GM19438 (cell line): Measurements from ENCODE around the gene P2RY6.
"Not testable (repeated sequence)": the region's sequence is repeated elsewhere in the genome, so short reads cannot be mapped to it uniquely, and the experiment has no call there.

ENCODE experiments used
- ATAC-seq: cut with Tn5 transposase; IDR thresholded peaks from one replicate; pipeline ENCODE4 v1.9.1; 2021; ENCODE audit warnings: low read depth; ENCODE audit not compliant: unreplicated experiment

P2RY6 gene, protein sequence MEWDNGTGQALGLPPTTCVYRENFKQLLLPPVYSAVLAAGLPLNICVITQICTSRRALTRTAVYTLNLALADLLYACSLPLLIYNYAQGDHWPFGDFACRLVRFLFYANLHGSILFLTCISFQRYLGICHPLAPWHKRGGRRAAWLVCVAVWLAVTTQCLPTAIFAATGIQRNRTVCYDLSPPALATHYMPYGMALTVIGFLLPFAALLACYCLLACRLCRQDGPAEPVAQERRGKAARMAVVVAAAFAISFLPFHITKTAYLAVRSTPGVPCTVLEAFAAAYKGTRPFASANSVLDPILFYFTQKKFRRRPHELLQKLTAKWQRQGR

DNA sequence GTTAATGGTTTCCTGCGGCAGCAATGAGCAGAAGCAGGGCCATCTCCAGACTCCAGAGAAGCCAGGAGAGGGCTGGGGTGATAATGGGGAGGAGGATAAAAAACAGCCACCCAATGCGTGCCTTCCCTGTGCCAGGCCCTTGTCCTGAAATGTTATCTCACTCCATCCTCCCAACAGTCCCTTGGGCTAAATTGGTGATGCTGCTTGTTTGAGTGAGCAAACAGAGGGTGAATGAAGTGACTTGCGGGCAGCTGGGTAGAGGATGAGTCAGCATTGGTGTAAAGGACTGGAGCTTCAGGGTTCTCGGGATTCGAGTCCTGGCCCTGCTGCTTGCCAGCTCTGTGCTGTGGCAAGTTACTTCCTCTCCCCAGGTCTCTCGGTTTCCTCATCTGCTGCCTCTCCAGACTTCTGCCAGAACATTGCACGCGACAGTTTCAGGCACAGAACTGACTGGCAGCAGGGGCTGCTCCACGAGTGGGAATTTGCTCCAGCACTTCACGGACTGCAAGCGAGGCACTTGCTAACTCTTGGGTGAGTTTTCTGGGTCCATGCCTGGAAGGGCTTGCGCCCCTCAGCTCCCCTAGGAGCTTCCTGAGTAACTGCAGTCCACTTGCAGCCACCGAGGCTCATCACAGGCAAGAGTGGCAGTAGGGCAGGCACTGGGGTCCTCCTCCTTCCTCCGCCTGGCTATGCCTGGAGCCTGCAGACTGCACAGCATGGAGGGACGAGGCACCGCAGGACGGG is at the start of gene P2RY6:
Gene P2RY6 (plus strand): TSS at position 403 of the 744 bp plus-strand sequence. CDS start 24,181 bp downstream, outside the sequence.
- ATAC-seq = no peak

DNA sequence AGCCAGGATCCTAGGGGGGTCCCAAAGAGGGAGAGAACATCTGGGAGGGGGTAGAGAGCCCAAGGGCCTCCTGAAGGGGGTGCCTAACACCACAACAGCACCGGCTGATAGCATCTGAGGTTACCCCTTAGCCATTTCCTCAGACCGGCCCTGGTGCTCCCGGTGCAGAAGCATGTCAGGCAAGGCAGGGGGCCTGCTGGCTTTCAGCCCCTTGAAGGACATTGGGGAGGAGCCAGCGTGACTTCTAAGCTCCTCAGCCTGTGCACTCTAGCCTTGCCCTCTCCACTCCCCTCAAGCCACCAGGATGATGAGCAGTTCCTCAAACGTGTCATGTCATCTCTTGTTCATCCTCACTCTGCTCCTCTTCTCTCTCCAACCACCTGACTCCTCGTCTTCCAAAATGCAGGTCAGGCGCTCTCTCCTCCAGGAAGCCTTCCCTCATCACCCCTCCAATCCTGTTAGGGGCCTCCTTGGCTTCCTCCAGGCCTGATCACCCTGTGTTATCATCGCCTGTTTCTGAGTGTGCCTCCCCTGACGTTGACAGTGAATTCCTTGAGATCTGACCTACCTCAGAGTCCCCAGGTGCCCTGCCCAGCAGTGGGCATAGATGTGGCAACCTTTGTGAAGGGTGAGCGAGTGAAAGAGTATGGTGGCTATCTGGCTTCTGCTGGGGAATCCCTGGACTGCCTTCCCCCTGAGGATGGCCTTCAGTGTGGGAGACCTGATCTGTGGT is 48.0 kb upstream of the P2RY6 start:
- no peak for ATAC-seq

DNA sequence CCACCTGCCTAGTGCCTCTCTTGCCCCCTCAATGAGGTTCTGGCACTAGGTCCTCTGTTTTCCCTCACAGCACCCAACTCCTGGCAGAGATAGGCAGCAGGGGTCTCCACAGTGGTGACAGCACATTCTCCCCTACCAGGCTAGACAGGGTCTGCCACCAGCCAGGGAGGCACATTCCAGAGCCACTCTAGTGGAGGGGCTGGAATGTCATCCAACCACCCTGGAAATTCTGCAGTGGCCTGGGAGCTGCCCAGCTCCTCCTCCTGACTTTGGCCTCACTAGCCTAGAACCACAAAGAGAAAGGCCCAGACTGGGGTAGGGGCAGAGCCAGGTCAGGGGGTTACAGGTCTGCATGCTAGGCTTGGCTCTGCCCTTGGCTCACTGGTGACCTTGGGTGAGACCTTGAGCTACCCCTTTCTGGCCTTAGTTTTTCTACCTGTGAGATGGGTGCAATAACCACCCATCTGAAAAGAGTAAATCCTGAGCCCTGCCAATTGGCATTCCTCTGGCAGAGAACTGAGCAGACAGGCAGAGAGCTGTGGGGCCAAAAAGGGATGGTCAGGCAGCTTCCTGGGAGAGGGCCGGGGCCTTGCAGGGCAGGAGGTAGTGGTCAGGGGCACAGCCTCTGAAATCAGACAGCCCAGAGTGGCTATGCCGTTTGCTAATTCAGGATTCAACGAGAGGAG is 47.0 kb upstream of the P2RY6 start:
- ATAC-seq = no peak

DNA sequence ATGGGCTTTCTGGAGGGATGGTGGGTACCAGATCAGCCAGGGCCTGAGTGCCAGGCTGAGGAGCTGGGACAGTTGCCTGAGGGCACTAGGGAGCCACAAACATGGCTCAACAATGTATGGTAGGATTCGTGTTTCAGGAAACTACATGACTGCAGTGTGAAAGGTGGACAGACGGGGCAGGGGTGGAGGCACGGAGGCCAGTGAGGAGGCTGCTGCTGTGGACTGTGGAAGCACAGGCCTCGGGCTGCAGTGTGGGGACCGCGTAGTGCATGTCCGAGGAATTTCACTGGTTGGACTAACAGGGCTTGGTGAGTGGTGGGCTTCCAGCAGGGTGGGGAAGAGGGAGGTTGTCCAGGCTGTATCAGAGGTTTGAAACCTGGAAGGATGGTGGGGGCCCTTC is 46.3 kb upstream of the P2RY6 start:
- no peak for ATAC-seq

DNA sequence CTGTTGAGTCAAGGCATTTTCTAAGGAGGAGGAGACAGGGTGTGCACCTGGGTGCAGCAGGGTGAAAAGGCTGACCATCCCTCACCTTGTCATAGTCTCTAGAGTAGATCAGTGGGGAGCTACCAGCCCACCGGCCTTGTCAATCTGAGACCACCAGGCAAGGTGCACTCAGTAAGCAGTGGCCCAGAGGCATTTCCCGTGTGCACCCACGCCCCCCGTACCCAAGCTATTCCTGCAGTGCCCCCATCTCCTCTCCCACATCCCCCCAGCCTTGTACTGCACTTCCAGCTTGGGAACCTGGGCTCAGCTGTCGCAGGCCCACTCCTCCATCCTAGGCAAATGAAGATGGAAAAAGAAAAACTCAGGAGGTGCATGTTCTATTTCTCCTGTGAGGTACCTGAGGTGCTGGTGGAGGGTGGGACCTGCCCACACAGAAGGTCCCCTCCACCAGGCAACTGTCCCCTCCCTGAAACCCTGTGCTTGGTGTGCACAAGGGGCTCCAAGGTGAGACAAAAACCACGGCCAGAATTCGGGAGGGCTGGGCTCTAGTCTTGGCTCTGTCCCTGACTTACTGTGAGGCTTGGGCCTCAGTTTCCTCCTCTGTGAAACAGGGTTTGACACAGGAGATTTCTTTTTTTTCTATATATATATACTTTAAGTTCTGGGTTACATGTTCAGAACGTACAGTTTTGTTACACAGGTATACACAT is 45.7 kb upstream of the P2RY6 start:
- ATAC-seq = no peak

DNA sequence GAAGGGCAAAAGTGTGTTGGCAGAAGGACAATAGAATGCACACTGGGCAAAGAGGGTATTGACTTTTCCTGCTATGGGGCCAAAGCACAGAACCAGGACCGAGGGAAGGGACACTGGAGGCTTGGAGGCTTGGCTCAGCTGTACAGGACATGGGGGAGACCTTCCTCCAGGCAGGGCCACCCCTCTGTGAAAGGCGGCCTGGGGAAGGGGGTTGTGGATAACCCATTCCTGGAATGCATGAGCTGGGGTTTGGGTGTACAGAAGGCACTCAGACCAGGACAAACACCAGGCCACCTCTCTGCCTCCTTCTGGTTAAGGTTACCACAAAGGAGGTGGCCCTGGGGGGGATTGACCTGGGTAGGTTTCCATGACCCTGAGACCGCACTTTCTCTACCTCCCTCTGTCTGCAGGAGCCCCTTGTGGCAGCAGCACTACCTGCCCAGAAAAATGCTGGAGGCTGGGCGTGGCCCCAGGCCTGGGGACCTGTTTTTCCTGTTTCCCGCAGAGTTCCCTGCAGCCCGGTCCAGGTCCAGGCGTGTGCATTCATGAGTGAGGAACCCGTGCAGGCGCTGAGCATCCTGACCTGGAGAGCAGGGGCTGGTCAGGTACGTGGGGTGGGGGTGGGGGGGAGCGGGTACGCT is 44.4 kb upstream of the P2RY6 start:
- no peak for ATAC-seq

DNA sequence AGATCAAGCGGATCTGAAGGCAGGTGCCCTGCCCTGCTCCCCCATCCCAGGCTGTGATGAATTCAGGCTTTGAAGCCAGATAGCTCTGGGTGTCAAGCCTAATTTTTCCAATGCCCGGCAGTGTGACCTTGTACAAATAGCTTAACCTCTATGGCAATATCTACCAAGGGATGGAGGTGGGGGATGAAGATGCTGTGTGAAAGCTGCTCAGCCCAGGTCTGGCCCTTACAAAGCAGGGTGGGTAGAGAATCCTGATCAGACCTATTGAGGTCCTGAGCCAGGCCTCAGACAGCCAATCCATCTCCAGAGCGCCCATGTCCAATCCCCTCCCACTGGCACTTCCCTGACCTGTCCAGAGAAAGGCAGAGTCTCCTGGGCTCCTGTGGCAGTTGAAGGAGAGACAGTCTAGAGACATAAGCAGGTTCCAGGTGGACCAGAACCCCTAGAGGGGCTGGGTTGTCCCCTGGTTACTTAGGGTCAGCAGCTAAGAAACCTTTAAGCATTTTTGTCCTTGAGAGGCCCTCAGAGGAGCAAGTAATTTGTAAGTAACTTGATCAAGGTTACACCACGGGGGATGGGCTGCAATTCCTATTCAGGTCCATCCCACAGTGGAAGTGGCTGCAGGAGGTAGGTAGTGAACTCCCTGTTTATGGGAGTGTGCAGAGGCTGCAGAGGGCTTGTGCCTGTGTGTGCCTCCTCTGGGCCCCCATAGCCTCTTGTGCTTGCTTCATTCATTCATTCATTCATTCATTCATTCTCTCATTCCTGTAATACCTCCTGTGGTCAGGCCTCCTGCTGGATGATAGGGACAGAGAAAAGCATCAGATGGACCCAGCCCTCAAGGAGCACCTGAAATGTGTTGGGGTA is 43.6 kb upstream of the P2RY6 start:
- no peak for ATAC-seq

DNA sequence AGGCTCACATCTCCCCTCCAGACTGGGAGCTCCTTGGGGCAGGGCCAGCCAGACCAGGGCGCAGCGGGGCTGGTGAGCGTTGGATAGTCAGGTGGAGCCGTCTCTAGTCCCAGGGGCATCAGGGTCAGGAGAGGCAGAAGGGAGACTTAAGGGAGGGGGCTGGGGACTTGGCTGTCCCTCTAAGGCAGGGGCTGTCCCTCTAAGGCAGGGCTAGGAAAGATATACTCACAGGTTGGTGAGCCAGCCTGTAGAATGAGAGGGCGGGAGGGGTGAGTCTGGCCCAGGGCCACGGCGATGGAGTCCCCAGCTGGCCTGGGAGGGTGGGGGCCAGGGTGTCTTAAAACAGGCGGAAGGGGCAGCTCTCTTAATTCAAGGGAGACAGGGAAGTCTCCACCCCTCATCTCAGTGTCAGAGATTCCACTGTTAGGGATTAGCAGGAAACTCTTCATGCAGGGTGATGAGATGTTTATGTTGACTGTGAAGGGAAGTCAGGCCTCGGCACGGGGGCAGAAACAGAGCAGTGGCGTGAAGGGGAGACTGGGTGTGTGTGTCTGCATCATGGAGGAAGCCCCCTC is 42.7 kb upstream of the P2RY6 start:
- no peak for ATAC-seq

DNA sequence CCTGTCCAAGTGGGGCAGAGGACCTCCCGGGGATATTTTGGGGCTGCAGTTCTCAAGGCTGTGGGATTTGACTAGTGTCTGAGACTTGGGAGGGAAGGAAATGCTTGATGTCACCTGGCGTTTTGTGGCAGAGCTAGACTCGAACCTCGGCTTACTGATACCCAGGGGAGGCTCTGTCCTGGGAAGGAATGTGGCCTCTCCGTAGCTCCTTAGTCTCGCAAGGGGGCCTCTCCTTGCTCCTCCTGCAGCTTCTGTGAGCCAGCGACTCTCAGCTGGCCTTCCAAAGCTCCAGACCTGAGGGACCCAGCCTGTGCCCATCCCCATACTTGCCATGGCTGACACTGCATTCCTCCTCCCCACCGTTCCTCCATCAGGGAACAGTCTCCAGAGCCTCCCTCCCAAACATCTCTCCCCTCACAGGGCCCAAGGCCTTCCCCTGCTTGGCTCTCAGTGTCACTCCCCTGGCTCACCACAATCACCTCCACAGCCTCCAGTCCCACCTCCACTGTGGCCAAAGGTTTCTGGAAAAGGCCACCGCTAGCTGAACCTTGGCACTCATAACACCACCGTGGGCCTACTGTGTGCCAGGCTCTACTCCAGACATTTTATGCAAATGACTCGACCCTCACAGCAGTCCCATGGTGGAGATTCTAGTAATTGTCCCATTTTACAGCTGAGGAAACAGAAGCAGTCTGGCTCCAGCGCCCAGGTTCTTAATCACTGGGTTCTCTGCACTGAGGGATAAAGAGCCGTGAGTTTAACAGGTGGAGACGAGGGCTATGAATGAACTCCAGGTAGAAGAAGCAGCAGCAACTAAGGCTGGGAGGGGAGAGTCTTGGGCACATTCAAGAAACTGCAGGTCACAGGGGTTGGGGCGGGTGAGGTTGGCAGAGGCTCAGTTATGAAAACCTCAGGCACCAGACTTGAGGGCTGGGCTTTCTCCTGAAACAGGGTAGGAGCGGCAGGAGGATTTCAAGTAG is 42.0 kb upstream of the P2RY6 start:
- no peak for ATAC-seq

DNA sequence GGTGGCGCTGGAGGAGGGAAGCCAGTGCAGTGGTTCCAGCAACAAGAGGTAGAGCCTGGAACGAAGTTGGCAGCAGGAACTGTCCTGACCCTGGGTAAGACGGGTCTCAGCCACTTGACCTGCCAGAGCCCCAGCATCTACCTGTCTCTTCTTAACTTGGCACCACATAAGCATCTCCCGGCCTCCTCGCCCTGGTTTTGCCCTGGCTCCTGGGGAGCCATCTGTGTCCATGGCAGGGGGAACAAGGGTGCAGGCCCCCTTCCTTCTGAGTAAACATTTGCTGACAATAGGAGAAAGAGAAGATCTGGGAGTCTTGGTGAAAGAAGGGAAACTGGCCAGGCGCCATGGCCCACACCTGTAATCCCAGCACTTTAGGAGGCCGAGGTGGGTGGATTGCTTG is 41.2 kb upstream of the P2RY6 start:
- no peak for ATAC-seq

DNA sequence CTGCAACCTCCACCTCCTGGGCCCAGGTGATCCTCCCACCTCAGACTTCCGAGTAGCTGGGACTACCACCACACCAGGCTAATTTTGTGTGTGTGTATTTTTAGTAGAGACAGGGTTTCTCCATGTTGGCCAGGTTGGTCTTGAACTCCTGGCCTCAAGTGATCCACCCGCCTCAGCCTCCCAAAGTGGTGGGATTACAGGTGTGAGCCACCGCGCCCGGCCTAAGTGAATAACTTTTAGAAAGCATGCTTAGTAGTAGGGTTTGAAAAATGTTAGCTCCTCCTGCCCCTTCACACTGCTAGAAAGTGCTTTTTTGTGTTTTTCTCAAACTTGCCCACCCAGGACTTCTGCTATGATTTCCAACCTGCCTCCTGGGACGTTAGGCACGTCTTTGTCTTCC is 39.7 kb upstream of the P2RY6 start:
- ATAC-seq = not testable (repeated sequence)

DNA sequence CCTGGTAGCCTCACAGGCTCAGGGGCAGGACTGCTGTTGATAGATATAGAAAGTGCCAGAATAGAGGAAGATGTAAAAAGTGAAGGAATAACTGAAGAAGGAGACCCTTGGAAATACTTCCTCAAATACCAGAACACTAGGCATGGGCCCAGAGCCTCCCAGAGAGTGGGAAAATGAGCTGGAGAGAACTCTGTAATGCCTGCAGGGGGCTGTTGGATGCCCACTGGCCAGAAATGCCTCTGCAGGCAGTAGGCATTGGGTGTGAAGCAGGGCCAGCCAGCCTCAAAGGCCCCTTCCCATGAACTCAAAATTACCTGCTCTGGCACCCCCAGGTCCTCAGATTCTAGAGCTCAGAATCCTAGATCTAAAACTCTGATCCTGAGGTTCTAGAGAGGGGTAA is 38.9 kb upstream of the P2RY6 start:
- no peak for ATAC-seq

DNA sequence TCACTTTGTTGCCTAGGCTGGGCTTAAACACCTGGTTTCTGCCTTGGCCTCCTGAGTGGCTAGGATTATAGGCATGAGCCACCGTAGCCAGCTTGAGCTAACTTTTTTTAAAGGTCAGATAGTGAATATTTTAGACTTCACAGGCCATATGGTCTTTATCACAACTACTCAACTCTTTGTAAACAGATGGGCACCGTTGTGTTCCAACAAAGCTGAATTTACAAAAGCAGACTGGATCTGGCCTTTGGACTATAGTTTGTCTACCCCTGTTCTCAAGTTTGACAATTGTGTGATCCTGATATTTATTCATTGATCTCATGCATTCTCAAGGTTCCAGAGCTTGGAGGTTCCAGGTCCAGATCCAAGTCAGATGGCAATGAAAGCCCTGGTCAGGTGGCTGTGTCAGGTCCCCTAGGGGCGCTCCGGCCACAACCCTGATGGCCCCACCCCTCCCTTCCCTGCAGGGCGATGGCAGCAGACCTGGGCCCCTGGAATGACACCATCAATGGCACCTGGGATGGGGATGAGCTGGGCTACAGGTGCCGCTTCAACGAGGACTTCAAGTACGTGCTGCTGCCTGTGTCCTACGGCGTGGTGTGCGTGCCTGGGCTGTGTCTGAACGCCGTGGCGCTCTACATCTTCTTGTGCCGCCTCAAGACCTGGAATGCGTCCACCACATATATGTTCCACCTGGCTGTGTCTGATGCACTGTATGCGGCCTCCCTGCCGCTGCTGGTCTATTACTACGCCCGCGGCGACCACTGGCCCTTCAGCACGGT is 38.3 kb upstream of the P2RY6 start:
- ATAC-seq = no peak

DNA sequence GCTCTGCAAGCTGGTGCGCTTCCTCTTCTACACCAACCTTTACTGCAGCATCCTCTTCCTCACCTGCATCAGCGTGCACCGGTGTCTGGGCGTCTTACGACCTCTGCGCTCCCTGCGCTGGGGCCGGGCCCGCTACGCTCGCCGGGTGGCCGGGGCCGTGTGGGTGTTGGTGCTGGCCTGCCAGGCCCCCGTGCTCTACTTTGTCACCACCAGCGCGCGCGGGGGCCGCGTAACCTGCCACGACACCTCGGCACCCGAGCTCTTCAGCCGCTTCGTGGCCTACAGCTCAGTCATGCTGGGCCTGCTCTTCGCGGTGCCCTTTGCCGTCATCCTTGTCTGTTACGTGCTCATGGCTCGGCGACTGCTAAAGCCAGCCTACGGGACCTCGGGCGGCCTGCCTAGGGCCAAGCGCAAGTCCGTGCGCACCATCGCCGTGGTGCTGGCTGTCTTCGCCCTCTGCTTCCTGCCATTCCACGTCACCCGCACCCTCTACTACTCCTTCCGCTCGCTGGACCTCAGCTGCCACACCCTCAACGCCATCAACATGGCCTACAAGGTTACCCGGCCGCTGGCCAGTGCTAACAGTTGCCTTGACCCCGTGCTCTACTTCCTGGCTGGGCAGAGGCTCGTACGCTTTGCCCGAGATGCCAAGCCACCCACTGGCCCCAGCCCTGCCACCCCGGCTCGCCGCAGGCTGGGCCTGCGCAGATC is 37.5 kb upstream of the P2RY6 start:
- no peak for ATAC-seq

DNA sequence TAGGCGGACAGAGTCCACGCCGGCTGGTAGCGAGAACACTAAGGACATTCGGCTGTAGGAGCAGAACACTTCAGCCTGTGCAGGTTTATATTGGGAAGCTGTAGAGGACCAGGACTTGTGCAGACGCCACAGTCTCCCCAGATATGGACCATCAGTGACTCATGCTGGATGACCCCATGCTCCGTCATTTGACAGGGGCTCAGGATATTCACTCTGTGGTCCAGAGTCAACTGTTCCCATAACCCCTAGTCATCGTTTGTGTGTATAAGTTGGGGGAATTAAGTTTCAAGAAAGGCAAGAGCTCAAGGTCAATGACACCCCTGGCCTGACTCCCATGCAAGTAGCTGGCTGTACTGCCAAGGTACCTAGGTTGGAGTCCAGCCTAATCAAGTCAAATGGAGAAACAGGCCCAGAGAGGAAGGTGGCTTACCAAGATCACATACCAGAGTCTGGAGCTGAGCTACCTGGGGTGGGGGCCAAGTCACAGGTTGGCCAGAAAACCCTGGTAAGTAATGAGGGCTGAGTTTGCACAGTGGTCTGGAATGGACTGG is 36.8 kb upstream of the P2RY6 start:
- ATAC-seq = no peak
